Measurements from ENCODE around the gene PLPP3. TPM values are rescaled to one million over a fixed set of nuclear protein-coding genes. Genes with fewer than 3 reads are reported as not detected.

PLPP3 gene
- 27.9 to 37.8 TPM (median 32.1 TPM) in 5 replicates for total RNA-seq (2022; extraction: Qiagen RNA extraction)

GRCh38 chr1:56578963-56579875 is at the start of gene PLPP3:
TSS of gene PLPP3 (minus strand) at chr1:56579563. CDS start at chr1:56579016, 547 bp downstream.

Other genes with a start within 250 kb of the PLPP3 start
- 2.2 to 2.8 TPM (median 2.7 TPM) in 5 replicates for gene PRKAA2, start 65.8 kb upstream of the PLPP3 start, total RNA-seq (2022; extraction: Qiagen RNA extraction)
- gene FYB2, start 239.8 kb upstream of the PLPP3 start, total RNA-seq (2022; extraction: Qiagen RNA extraction): not detected in 5 replicates